ENCODE results near the gene PSMD14.

Gene PSMD14

DNA sequence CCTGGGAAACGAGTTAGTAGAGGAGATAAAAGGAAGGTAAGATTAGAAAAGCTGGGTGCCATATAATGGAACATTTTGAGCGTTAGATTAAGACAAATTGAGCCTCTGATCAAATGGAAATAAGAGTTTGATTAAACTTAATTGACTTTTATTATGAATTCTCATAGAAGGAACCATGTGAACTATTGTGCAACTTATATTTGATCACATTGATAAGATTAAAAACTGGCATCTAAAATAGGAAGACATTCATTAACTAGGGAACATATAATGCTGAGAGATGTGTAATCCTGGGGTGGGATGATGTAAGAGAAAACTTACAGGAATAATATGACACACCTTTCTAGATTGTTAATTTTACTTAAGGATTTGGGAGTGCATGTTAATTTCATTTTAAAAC lies 130.4 kb downstream of the PSMD14 start:
- DNase-seq (ENCODE audit: low read depth in 2 of 2, low spot score in 1 of 2): no peak

DNA sequence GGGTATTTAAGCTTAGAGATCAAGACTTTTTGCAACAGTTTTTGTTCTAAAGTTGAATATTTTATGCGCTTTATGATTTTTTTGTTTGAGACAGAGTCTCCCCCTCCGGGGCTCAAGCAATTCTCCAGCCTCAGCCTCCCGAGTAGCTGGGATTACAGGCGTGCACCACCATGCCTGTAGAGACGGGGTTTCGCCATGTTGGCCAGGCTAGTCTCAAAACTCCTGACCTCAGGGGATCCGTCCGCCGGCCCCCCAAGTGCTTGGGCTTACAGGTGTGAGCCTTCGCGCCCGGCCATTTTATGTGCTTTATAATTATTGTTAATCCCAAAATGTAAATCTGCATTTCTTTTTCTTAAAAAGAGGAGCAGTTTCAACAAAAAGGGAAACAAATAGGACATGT lies 136.9 kb downstream of the PSMD14 start:
- no peak for DNase-seq (ENCODE audit: low read depth in 2 of 2, low spot score in 1 of 2)

- DNase-seq (ENCODE audit: low read depth in 2 of 2, low spot score in 1 of 2): no peak
Observed at GRCh38 chr2:161448431-161448830, 140.2 kb downstream of the PSMD14 start.
